PC-3 (cell line): ENCODE results near the gene ASPM. TPM values are rescaled to one million over a fixed set of nuclear protein-coding genes. Genes with fewer than 3 reads are reported as not detected.

Experiments
- ATAC-seq: fragments of 200-7000 bp; cut with Tn5 transposase; 2 replicates; pipeline ENCODE4 v1.9.1; 2020; ENCODE audit warnings: mild to moderate bottlenecking, moderate library complexity
- Bru-seq: library from RNA; stranded (reverse); fragments of 400-500 nt; gene quantifications from one replicate; lab custom pipeline; 2021; lab: Mats Ljungman, UMichigan
- BruChase-seq, 2 experiments: library from RNA; stranded (reverse); fragments of 400-500 nt; gene quantifications; one replicate each; lab custom pipeline; 2021; lab: Mats Ljungman, UMichigan
- BruUV-seq: library from RNA; stranded (reverse); fragments of 400-500 nt; replicated peaks from 2 replicates; lab custom pipeline; 2021; lab: Mats Ljungman, UMichigan
- CTCF ChIA-PET: fragments of 300-600 bp; sonication (Branson Sonifier 250); formaldehyde crosslinking; loops from one replicate; lab custom pipeline; 2022; ENCODE audit warnings: antibody characterized with exemption; lab: Charles Lee
- POLR2A ChIA-PET: fragments of 300-600 bp; sonication (Branson Sonifier 250); formaldehyde crosslinking; loops from one replicate; lab custom pipeline; 2022; ENCODE audit warnings: antibody characterized with exemption; ENCODE audit not compliant: unreplicated experiment; lab: Charles Lee
- DNase-seq: peaks from one replicate; pipeline ENCODE4 v3.0.0-alpha.2; 2015
- H2AFZ ChIP-seq: fragments of 300-600 bp; sonication (generic); 2 replicates; pipeline ENCODE4 v1.6.0; 2016; ENCODE audit warnings: antibody characterized with exemption, low read length
- H3F3A ChIP-seq: fragments of 300-600 bp; sonication (generic); one replicate; pipeline ENCODE4 v1.6.0; 2017; ENCODE audit warnings: antibody characterized with exemption, low read length, control low read depth, mild to moderate bottlenecking; ENCODE audit not compliant: unreplicated experiment
- H3K27ac ChIP-seq: fragments of 300-600 bp; sonication (generic); 2 replicates; pipeline ENCODE4 v1.5.1; 2016; ENCODE audit warnings: mild to moderate bottlenecking, low read length
- H3K27me3 ChIP-seq: fragments of 300-600 bp; sonication (generic); 2 replicates; pipeline ENCODE4 v1.6.1; 2016; ENCODE audit warnings: low read length, mixed read lengths
- H3K36me3 ChIP-seq: fragments of 300-600 bp; sonication (generic); 2 replicates; pipeline ENCODE4 v1.6.1; 2016; ENCODE audit warnings: low read depth, mixed run types, low read length, mixed read lengths
- H3K4me1 ChIP-seq: fragments of 300-600 bp; sonication (generic); 2 replicates; pipeline ENCODE4 v1.5.1; 2016; ENCODE audit warnings: low read length; ENCODE audit not compliant: insufficient read depth
- H3K4me2 ChIP-seq: fragments of 300-600 bp; sonication (generic); 2 replicates; pipeline ENCODE4 v1.6.0; 2016; ENCODE audit warnings: low read length
- H3K4me3 ChIP-seq: fragments of 300-600 bp; sonication (generic); 2 replicates; pipeline ENCODE4 v1.5.1; 2016; ENCODE audit warnings: mild to moderate bottlenecking, low read length, mixed read lengths
- H3K79me2 ChIP-seq: fragments of 300-600 bp; sonication (generic); 2 replicates; pipeline ENCODE4 v1.6.1; 2017; ENCODE audit warnings: low read length, mixed read lengths
- H3K9ac ChIP-seq: fragments of 300-600 bp; sonication (generic); 2 replicates; pipeline ENCODE4 v1.6.0; 2016; ENCODE audit warnings: mild to moderate bottlenecking, low read length
- H3K9me2 ChIP-seq: fragments of 300-600 bp; sonication (generic); replicated peaks from 2 replicates; pipeline ENCODE4 v1.6.1; 2016; ENCODE audit warnings: mixed run types, low read length, mixed read lengths
- H3K9me3 ChIP-seq: fragments of 300-600 bp; sonication (generic); 2 replicates; pipeline ENCODE4 v1.6.1; 2016; ENCODE audit warnings: low read length, mixed read lengths
- H4K20me1 ChIP-seq: fragments of 300-600 bp; sonication (generic); 2 replicates; pipeline ENCODE4 v1.6.1; 2016; ENCODE audit warnings: low read length, mixed read lengths
- CTCF ChIP-seq: fragments of 300-600 bp; sonication (generic); conservative IDR thresholded peaks from 2 replicates; pipeline ENCODE4 v1.5.1; 2017; ENCODE audit warnings: antibody characterized with exemption, low read depth, mild to moderate bottlenecking, low read length
- EZH2 ChIP-seq: fragments of 300-600 bp; sonication (generic); IDR thresholded peaks from one replicate; pipeline ENCODE4 v1.6.1; 2017; ENCODE audit warnings: antibody characterized with exemption, mild to moderate bottlenecking, low read length; ENCODE audit not compliant: unreplicated experiment
- EZH2phosphoT487 ChIP-seq: fragments of 300-600 bp; sonication (generic); IDR thresholded peaks from 2 replicates; pipeline ENCODE4 v1.6.1; 2018; ENCODE audit warnings: mild to moderate bottlenecking, antibody characterized with exemption, low read length, borderline replicate concordance
- intact Hi-C: fragments of 100-400 bp; cut with micrococcal nuclease; formaldehyde crosslinking; loops from 2 replicates; pipeline ENCODE4 v1.9.0; 2023
- long read RNA-seq: library from polyadenylated mRNA; unstranded; transcript quantifications from one replicate; pipeline ENCODE4 v2.0.0, GENCODE V29; 2021; ENCODE audit not compliant: unreplicated experiment
- total RNA-seq: library from RNA; depleted of rRNA; stranded (reverse); fragments of >200 nt; gene quantifications from 2 replicates; pipeline ENCODE4 v1.2.3, GENCODE V29; 2014; rRNA removed

ASPM gene
- total RNA-seq (28.6 and 35.0 TPM in 2 replicates), Bru-seq, nascent RNA (percentile 72 among the genes with signal in this experiment), BruChase-seq, experiment 1, labeled RNA remaining after a 6-hour chase (percentile 75 among the genes with signal in this experiment), BruChase-seq, experiment 2, labeled RNA remaining after a 2-hour chase (percentile 53 among the genes with signal in this experiment)
- long read RNA-seq, partial matches to known transcripts, result 1 of 1 reads
- long read RNA-seq, other reads (novel, unspliced or antisense), result 0 of 1 reads

GRCh38 chr1:197146101-197147095 is at the start of gene ASPM:
TSS of gene ASPM (minus strand) at chr1:197146669. CDS start at chr1:197146437, 232 bp downstream.
- Histone ChIP-seq H3K4me1 (peaks cover 4% of the 10 kb centered on the region; the same call in 1 of the 2 replicates), H3K4me2 (peak within 1 kb of the TSS; percentile 91), H3K79me2 (peaks cover 49% of the 10 kb centered on the region), H3K9me3 (no peaks in the 10 kb centered on the region), H3K36me3 (peaks cover 13% of the 10 kb centered on the region), H3K9ac (peak within 1 kb of the TSS; percentile 82), H3K27me3 (no peaks in the 10 kb centered on the region), H3K4me3 (peak within 1 kb of the TSS; percentile 97), H2AFZ (peak within 1 kb of the TSS; percentile 96), H4K20me1 (peaks cover 7% of the 10 kb centered on the region), H3F3A (no peaks in the 10 kb centered on the region), H3K9me2 (no peaks in the 10 kb centered on the region), H3K27ac (peak within 1 kb of the TSS; percentile 59)
- CTCF ChIA-PET, result no interaction called here
- ATAC-seq (peak; percentile 95), DNase-seq (peak; percentile 88)
- POLR2A ChIA-PET, result no interaction called here
- TF ChIP-seq EZH2phosphoT487, result no peak
- BruUV-seq, result TSS peak; percentile 31
- intact Hi-C loops, result no loop called here

- no peak overlapping the region for H3K4me3 ChIP-seq
- no peak overlapping the region for H3K9ac ChIP-seq
- no peak overlapping the region for H2AFZ ChIP-seq
- ChIA-PET CTCF (no interaction called here), POLR2A (no interaction called here)
- H3K9me3 ChIP-seq, result no peaks in the 10 kb centered on the region
- H3K27ac ChIP-seq, result no peak overlapping the region
- no peak for ATAC-seq
- H3F3A ChIP-seq, result no peaks in the 10 kb centered on the region
- H3K4me2 ChIP-seq, result peak overlapping the region; percentile 46; the same call in 1 of the 2 replicates
- peaks cover 25% of the 10 kb centered on the region for H3K4me1 ChIP-seq
- intact Hi-C loops, result no loop called here
- peak; percentile 24 for DNase-seq
- H3K9me2 ChIP-seq, result no peaks in the 10 kb centered on the region
- no peaks in the 10 kb centered on the region for H3K36me3 ChIP-seq
- TF ChIP-seq EZH2 (no peak), CTCF (no peak), EZH2phosphoT487 (no peak)
- H3K79me2 ChIP-seq, result peaks cover 53% of the 10 kb centered on the region
- H3K27me3 ChIP-seq, result no peaks in the 10 kb centered on the region
- H4K20me1 ChIP-seq, result no peaks in the 10 kb centered on the region
- no TSS peak for BruUV-seq
These were observed 48.6 kb upstream of the ASPM start for GRCh38 chr1:197195100-197195499.

GRCh38 chr1:197184190-197184589 is 37.7 kb upstream of the ASPM start:
- no TSS peak for BruUV-seq

More at GRCh38 chr1:197184190-197184589, 37.7 kb upstream of the ASPM start:
- ATAC-seq, result no peak
- Histone ChIP-seq H3K27me3 (no peaks in the 10 kb centered on the region), H3K9me2 (no peaks in the 10 kb centered on the region), H3F3A (no peaks in the 10 kb centered on the region), H3K9me3 (peaks cover 7% of the 10 kb centered on the region; the same call in 1 of the 2 replicates), H3K4me3 (no peak overlapping the region), H3K79me2 (no peaks in the 10 kb centered on the region), H3K4me1 (no peaks in the 10 kb centered on the region; the same call in 1 of the 2 replicates), H2AFZ (no peak overlapping the region), H3K9ac (no peak overlapping the region), H4K20me1 (no peaks in the 10 kb centered on the region), H3K36me3 (peaks cover 27% of the 10 kb centered on the region), H3K27ac (no peak overlapping the region), H3K4me2 (no peak overlapping the region)
- no peak for DNase-seq
- TF ChIP-seq CTCF (no peak), EZH2 (no peak), EZH2phosphoT487 (no peak)
- ChIA-PET POLR2A (no interaction called here), CTCF (no interaction called here)
- intact Hi-C loops, result no loop called here
